Spleen (tissue), 11 donors: ENCODE results near the gene PDC. TPM values are rescaled to one million over a fixed set of nuclear protein-coding genes. Genes with fewer than 3 reads are reported as not detected.

Experiments used
- DNase-seq: peaks from one replicate; pipeline ENCODE4 v3.0.0-alpha.2; 2020
- H3K27ac ChIP-seq, 8 donors: fragments of 200-600 bp; sonication (generic) in 7 of 8; 1 replicate in 4 of 8; 2 replicates in 4 of 8; pipeline versions ENCODE4 v1.5.0 to v1.8.0; 2016 to 2021; ENCODE audit warnings: inconsistent platforms in 4 of 8, mild to moderate bottlenecking in 4 of 8, moderate library complexity in 1 of 8
- H3K27me3 ChIP-seq, 7 donors: fragments of 200-600 bp; sonication (generic) in 6 of 7; replicated peaks in 1 of 7; 1 replicate in 4 of 7; 2 replicates in 3 of 7; pipeline versions ENCODE4 v1.5.0 to v1.8.0; 2016 to 2021; ENCODE audit warnings: inconsistent platforms in 3 of 7, mild to moderate bottlenecking in 1 of 7
- H3K36me3 ChIP-seq, 6 donors: fragments of 200-600 bp; sonication (generic) in 5 of 6; 1 replicate in 4 of 6; 2 replicates in 2 of 6; pipeline versions ENCODE4 v1.5.0 to v1.8.0; 2016 to 2021; ENCODE audit warnings: inconsistent platforms in 2 of 6
- H3K4me1 ChIP-seq, 6 donors: fragments of 200-600 bp; sonication (generic) in 5 of 6; 1 replicate in 3 of 6; 2 replicates in 3 of 6; pipeline versions ENCODE4 v1.5.0 to v1.8.0; 2016 to 2021; ENCODE audit warnings: inconsistent platforms in 3 of 6
- H3K4me3 ChIP-seq, 8 donors: fragments of 200-600 bp; sonication (generic) in 7 of 8; 1 replicate in 4 of 8; 2 replicates in 4 of 8; pipeline versions ENCODE4 v1.5.0 to v1.8.0; 2016 to 2021; ENCODE audit warnings: inconsistent platforms in 4 of 8, mild to moderate bottlenecking in 4 of 8, moderate library complexity in 2 of 8
- H3K9me3 ChIP-seq, 8 donors: fragments of 200-600 bp; sonication (generic) in 7 of 8; 1 replicate in 4 of 8; 2 replicates in 4 of 8; pipeline versions ENCODE4 v1.5.0 to v1.8.0; 2016 to 2021; ENCODE audit warnings: inconsistent platforms in 4 of 8
- CTCF ChIP-seq, 11 experiments: fragments of 200-600 bp in 7 of 11; fragments of 450-650 bp in 4 of 11; sonication (generic) in 4 of 11; IDR thresholded peaks in 8 of 11; conservative IDR thresholded peaks in 3 of 11; 1 replicate in 7 of 11; 2 replicates in 4 of 11; pipeline versions ENCODE4 v1.4.0 to v1.8.0; 2016 to 2021; ENCODE audit warnings: antibody characterized with exemption in 11 of 11, inconsistent platforms in 4 of 11, mild to moderate bottlenecking in 1 of 11
- POLR2A ChIP-seq, 3 donors: fragments of 450-650 bp; IDR thresholded peaks; one replicate each; pipeline ENCODE4 v1.5.1; 2017; ENCODE audit warnings: antibody characterized with exemption in 3 of 3, mild to moderate bottlenecking in 1 of 3
- POLR2AphosphoS5 ChIP-seq, 3 donors: sonication (generic); formaldehyde crosslinking; IDR thresholded peaks; one replicate each; pipeline ENCODE4 v1.5.1; 2017; ENCODE audit warnings: antibody characterized with exemption in 3 of 3
- WGBS, 5 donors: extraction: QIAGEN DNeasy Blood & Tissue Kit in 3 of 5; methylation state at CpG; one replicate each; pipeline versions ENCODE4 v1.1.5 to v1.1.7; 2013 to 2018; 5-methylcytosine and 5-hydroxymethylcytosine counted together
- intact Hi-C: fragments of 100-400 bp; cut with DNase I; formaldehyde crosslinking; loops from one replicate; pipeline ENCODE4 v1.15.0; 2023; ENCODE audit warnings: low total_unique reads
- polyA plus RNA-seq, 3 donors: library from polyadenylated mRNA; stranded (reverse); fragments of 200-250 nt; gene quantifications; one replicate each; pipeline ENCODE4 v1.2.1, GENCODE V29; 2013
- total RNA-seq, 7 donors: library from RNA; depleted of rRNA in 3 of 7; stranded (reverse); fragments of >200 nt in 3 of 7; fragmentation: NEBNext Ultra II Directional in 4 of 7; extraction: Animal tissue kit (Norgen Biotek cat#: 25700) in 4 of 7; gene quantifications; one replicate each; pipeline versions ENCODE4 v1.1.0 to v1.2.1, GENCODE V29; 2016 to 2021
- donor health status: healthy with polysubstance abuse.
- donor health status: DM: no; HTN: no; CAD: no; lungs with moderate emphysema.
- donor health status: DM: no; HTN: no; CAD: no.
- donor health status: Bipolar disorder and iron deficiency.
- donor health status: healthy.
- donor health status: DM: no; HTN: no; CAD: no.
- donor health status: DM: yes; HTN: yes; CAD: no.

Gene PDC
- total and polyA plus RNA-seq, 10 donors: not detected

- H3K9me3 ChIP-seq: no peaks in the 10 kb centered on the region
- no peak overlapping the region for H3K4me3 ChIP-seq
- H3K4me1 ChIP-seq: no peaks in the 10 kb centered on the region
- DNase-seq: no peak
- H3K36me3 ChIP-seq: no peaks in the 10 kb centered on the region
- H3K27me3 ChIP-seq: no peaks in the 10 kb centered on the region
- intact Hi-C loops: no loop called here
- TF ChIP-seq POLR2AphosphoS5 (IDR thresholded peaks at IDR 0.05): no peak
- no peak for TF ChIP-seq CTCF (IDR thresholded peaks at IDR 0.05 in 8 of 11, conservative IDR thresholded peaks at IDR 0.05 in 3 of 11)
- TF ChIP-seq POLR2A (IDR thresholded peaks at IDR 0.05): no peak
- 79 to 97% (median 85%) methylated on average over 3 of the region's 3 CpGs for WGBS, 5 donors
- H3K27ac ChIP-seq: no peak overlapping the region
These were observed 31.9 kb downstream of the PDC start for GRCh38 chr1:186429017-186429416.

GRCh38 chr1:186426118-186426517 lies 34.8 kb downstream of the PDC start:
- no peak for DNase-seq
- no peaks in the 10 kb centered on the region for H3K27me3 ChIP-seq
- H3K27ac ChIP-seq: no peak overlapping the region
- no peaks in the 10 kb centered on the region for H3K36me3 ChIP-seq
- no peak overlapping the region for H3K4me3 ChIP-seq
- no peaks in the 10 kb centered on the region for H3K4me1 ChIP-seq
- intact Hi-C loops: no loop called here
- TF ChIP-seq CTCF (IDR thresholded peaks at IDR 0.05 in 8 of 11, conservative IDR thresholded peaks at IDR 0.05 in 3 of 11) (no peak), POLR2AphosphoS5 (IDR thresholded peaks at IDR 0.05) (no peak), POLR2A (IDR thresholded peaks at IDR 0.05) (no peak)
- 90 to 94% (median 93%) methylated on average over 3 of the region's 3 CpGs for WGBS, 5 donors
- no peaks in the 10 kb centered on the region for H3K9me3 ChIP-seq

GRCh38 chr1:186424539-186424938 lies 36.4 kb downstream of the PDC start:
- 71 to 89% (median 79%) methylated on average over 2 of the region's 2 CpGs for WGBS, 5 donors
- H3K4me3 ChIP-seq: no peak overlapping the region

GRCh38 chr1:186421446-186421845 lies 39.5 kb downstream of the PDC start:
- Histone ChIP-seq H3K36me3 (peaks cover 9 to 42% (median 20%) of the 10 kb centered on the region in 6 donors), H3K4me3 (no peak overlapping the region), H3K4me1 (no peaks in the 10 kb centered on the region), H3K27me3 (no peaks in the 10 kb centered on the region), H3K9me3 (no peaks in the 10 kb centered on the region), H3K27ac (peak overlapping the region in 3 of 8 donors; percentile 41 to 58 (median 42))
- 88 to 95% (median 91%) methylated on average over 6 of the region's 6 CpGs for WGBS, 5 donors
- no peak for DNase-seq
- TF ChIP-seq POLR2A (IDR thresholded peaks at IDR 0.05): no peak
- intact Hi-C loops: no loop called here

More at GRCh38 chr1:186424539-186424938, 36.4 kb downstream of the PDC start:
- Histone ChIP-seq H3K27ac (no peak overlapping the region), H3K9me3 (no peaks in the 10 kb centered on the region), H3K36me3 (peaks cover under 1 to 13% (median 6%) of the 10 kb centered on the region in 6 donors), H3K4me1 (no peaks in the 10 kb centered on the region), H3K27me3 (no peaks in the 10 kb centered on the region)
- TF ChIP-seq POLR2AphosphoS5 (IDR thresholded peaks at IDR 0.05) (peak in 1 of 3 donors; percentile 66), POLR2A (IDR thresholded peaks at IDR 0.05) (no peak)
- DNase-seq: no peak
- intact Hi-C loops: no loop called here

GRCh38 chr1:186420923-186421322 lies 40.0 kb downstream of the PDC start:
- no peak for DNase-seq
- Histone ChIP-seq H3K4me1 (no peaks in the 10 kb centered on the region), H3K4me3 (no peak overlapping the region), H3K27me3 (no peaks in the 10 kb centered on the region), H3K36me3 (peaks cover 9 to 48% (median 20%) of the 10 kb centered on the region in 6 donors), H3K9me3 (no peaks in the 10 kb centered on the region), H3K27ac (peak overlapping the region in 5 of 8 donors; percentile 16 to 58 (median 42))
- 60 to 76% (median 73%) methylated on average over 1 of the region's 1 CpG for WGBS, 5 donors
- no peak for TF ChIP-seq POLR2AphosphoS5 (IDR thresholded peaks at IDR 0.05)
- TF ChIP-seq CTCF (IDR thresholded peaks at IDR 0.05 in 8 of 11, conservative IDR thresholded peaks at IDR 0.05 in 3 of 11): no peak
- TF ChIP-seq POLR2A (IDR thresholded peaks at IDR 0.05): no peak
- intact Hi-C loops: no loop called here
